ENCODE measurements around the gene CDY1. TPM values are rescaled to one million over a fixed set of nuclear protein-coding genes. Genes with fewer than 3 reads are reported as not detected.
"Not testable (repeated sequence)": the region's sequence is repeated elsewhere in the genome, so short reads cannot be mapped to it uniquely, and the experiment has no call there.

Gene CDY1, protein sequence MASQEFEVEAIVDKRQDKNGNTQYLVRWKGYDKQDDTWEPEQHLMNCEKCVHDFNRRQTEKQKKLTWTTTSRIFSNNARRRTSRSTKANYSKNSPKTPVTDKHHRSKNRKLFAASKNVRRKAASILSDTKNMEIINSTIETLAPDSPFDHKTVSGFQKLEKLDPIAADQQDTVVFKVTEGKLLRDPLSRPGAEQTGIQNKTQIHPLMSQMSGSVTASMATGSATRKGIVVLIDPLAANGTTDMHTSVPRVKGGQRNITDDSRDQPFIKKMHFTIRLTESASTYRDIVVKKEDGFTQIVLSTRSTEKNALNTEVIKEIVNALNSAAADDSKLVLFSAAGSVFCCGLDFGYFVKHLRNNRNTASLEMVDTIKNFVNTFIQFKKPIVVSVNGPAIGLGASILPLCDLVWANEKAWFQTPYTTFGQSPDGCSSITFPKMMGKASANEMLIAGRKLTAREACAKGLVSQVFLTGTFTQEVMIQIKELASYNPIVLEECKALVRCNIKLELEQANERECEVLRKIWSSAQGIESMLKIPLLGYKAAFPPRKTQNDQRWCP
- not detected for total RNA-seq

GRCh38 chrY:25621817-25622216 is at the start of gene CDY1:
CDY1 (plus strand) TSS chrY:25622117; CDS start chrY:25622443, 326 bp downstream.
- not testable (repeated sequence) for DNase-seq, H3K4me3 ChIP-seq, H3K4me1 ChIP-seq, H3K36me3 ChIP-seq, H3K9me3 ChIP-seq, H3K27me3 ChIP-seq, H3K27ac ChIP-seq

DNA sequence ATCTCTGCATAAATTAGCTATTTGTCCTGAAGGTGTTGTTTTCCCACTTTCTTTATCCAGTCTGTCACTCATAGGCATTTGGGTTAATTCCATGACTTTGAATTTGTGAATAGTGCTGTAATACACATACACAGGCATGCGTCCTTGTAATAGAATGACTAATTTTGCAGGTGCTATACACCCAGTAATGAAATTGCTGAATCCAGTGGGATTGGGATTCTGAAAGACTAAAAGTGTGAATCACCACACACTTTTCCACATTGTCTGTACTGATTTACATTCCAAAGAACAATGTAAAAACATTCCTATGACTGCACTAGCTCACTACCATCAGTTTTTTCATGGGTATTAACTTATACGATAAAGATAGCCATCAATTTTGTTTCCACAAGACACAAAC is 28.6 kb upstream of the CDY1 start:
- H3K27ac ChIP-seq, H3K4me3 ChIP-seq, H3K4me1 ChIP-seq, H3K36me3 ChIP-seq, H3K9me3 ChIP-seq, DNase-seq, H3K27me3 ChIP-seq: not testable (repeated sequence)

GRCh38 chrY:25620209-25620608 is 1.7 kb upstream of the CDY1 start:
- H3K27me3 ChIP-seq, DNase-seq, H3K36me3 ChIP-seq, H3K4me1 ChIP-seq, H3K4me3 ChIP-seq, H3K27ac ChIP-seq, H3K9me3 ChIP-seq: not testable (repeated sequence)

GRCh38 chrY:25626524-25626923 is 4.6 kb downstream of the CDY1 start:
- H3K36me3 ChIP-seq, H3K4me3 ChIP-seq, DNase-seq, H3K4me1 ChIP-seq, H3K27ac ChIP-seq, H3K27me3 ChIP-seq, H3K9me3 ChIP-seq: not testable (repeated sequence)

DNA sequence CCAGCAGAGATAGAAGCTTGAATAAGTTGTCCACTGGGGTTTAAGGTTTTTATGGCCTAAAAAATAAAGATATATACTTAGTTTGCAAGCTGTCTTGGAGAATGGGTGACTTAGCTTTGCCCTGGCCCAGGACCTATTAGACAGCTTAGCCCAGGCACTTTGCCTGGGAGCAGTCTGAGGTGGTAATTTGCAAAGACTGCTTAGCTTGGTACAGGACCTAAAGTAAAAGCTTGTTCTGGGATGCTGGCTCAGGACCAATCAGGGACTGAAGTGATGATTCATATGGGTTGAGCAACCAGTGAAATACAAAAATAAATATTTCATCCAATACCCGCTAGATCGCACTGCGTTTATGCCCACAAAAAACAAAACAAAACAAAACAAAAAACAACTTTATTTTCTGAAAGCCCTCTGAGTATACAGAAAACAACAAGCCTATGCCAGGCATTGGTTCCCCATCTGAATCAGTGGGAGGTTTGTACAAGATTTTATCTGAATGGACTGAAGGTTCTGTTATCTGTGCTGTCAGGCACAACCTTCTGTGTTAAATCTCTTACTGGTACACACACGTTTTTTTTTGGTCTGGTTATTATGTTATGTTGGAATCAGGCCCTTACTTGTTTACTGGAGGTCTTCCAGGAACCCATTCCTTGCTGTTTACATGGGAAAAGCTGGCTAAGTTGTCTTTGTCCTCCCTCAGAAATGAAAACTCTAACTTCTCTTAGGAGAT is 8.6 kb downstream of the CDY1 start:
- not testable (repeated sequence) for H3K4me3 ChIP-seq, H3K27ac ChIP-seq, DNase-seq, H3K4me1 ChIP-seq, H3K36me3 ChIP-seq, H3K27me3 ChIP-seq, H3K9me3 ChIP-seq

- DNase-seq, H3K27ac ChIP-seq, H3K4me3 ChIP-seq, H3K36me3 ChIP-seq, H3K27me3 ChIP-seq, H3K4me1 ChIP-seq, H3K9me3 ChIP-seq: not testable (repeated sequence)
Measured at GRCh38 chrY:25639852-25640251, 17.9 kb downstream of the CDY1 start.

GRCh38 chrY:25643024-25643915 is 21.4 kb downstream of the CDY1 start:
- not testable (repeated sequence) for H3K4me3 ChIP-seq, DNase-seq, H3K4me1 ChIP-seq, H3K36me3 ChIP-seq, H3K27me3 ChIP-seq, H3K9me3 ChIP-seq, H3K27ac ChIP-seq
